ENCODE results near the gene TLE6. TPM values are rescaled to one million over a fixed set of nuclear protein-coding genes. Genes with fewer than 3 reads are reported as not detected.

The TLE6 gene
- total and polyA plus RNA-seq, 8 donors = 0.97 to 8.5 (median 1.3) TPM

DNA sequence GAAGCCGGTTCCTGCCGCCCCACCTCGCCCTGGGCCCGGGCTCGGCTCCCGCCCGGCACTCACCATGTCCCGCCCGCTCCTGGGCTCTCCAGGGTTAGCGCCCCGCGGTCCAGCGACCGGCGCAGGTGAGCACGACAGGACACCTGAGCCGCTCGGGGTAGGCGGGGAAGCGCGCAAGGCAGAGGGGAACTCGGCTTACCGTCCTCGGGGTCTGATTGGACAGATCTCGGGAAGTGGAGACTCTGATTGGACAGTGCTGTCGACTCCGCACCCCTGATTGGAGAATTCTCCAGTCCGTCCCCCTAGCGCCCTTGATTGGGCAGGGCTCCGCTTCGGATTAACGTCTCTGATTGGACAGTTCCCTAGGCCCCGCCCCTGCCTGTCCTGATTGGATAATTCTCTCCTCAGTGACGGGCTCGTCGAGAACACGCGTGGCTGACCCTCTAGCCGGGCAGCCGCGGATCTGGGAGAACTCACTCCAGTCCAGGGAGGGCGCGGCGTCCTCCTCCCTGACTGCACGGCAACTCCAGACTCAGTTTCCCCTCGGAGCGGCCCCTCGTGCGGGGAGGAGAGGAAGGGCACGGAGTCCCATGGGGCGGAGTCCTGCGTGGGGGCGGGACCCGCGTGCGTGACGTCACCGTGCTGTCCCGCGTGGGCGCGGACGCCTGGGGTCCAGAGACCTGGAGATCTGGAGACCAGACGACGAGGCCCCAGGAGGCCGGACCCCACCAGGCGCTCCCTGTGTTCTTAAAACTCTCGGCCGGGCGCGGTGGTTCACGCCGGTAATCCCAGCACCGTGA lies 32.4 kb upstream of the TLE6 start, which contains the start of gene ZNF77:
TSS of gene ZNF77 (minus strand) at position 197 of the 800 bp plus-strand sequence. CDS start at position 66, 131 bp downstream.
- H3K36me3 ChIP-seq = no peaks in the 10 kb centered on the region
- H3K27ac ChIP-seq = peak within 1 kb of the TSS; percentile 91 to 95 (median 92)
- no peaks in the 10 kb centered on the region for H3K9me3 ChIP-seq
- no peaks in the 10 kb centered on the region for H3K27me3 ChIP-seq
- peaks cover 4 to 12% (median 6%) of the 10 kb centered on the region in 3 donors for H3K4me1 ChIP-seq
- H3K4me3 ChIP-seq = peak within 1 kb of the TSS; percentile 49 to 90 (median 82)
- WGBS, 2 donors = 1% methylated on average over 74 of the region's 74 CpGs
- ATAC-seq (peak; percentile 96 to 97 (median 96)), FAIRE-seq (peak; percentile 95), DNase-seq (peak; percentile 95 to 99 (median 99))
- peak in 2 of 4 donors; percentile 9 to 21 for TF ChIP-seq CTCF (IDR thresholded peaks at IDR 0.05)
- intact Hi-C loops (cut with DNase I) = no loop called here

GRCh38 chr19:2945575-2946184 lies 31.7 kb upstream of the TLE6 start:
- H3K27ac ChIP-seq = peak overlapping the region; percentile 91 to 95 (median 92)
- intact Hi-C loops (cut with DNase I) = no loop called here
- DNase-seq = no peak
- H3K9me3 ChIP-seq = no peaks in the 10 kb centered on the region
- peak overlapping the region; percentile 49 to 90 (median 82) for H3K4me3 ChIP-seq
- TF ChIP-seq CTCF (IDR thresholded peaks at IDR 0.05) = no peak
- H3K27me3 ChIP-seq = no peaks in the 10 kb centered on the region
- H3K4me1 ChIP-seq = peaks cover 4 to 12% (median 6%) of the 10 kb centered on the region in 3 donors
- WGBS, 2 donors = 36 to 38% methylated on average over 17 of the region's 17 CpGs
- ATAC-seq = no peak
- no peak for FAIRE-seq
- H3K36me3 ChIP-seq = no peaks in the 10 kb centered on the region

DNA sequence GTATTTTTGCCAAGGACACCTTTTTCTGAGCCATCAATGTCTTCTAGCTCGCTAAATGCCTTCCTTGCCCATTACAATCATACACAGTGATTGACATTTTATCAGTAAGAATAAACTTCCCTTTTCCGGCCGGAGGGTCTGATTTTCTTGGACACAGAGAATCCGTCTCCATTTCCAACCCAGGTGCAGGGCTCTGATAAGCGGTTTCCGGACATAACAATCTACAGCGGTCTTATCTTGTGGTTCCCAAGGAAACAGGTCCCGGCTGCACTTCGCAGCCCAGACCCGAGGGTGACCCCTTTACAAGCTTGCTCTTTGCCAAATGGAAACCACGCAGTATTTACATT lies 27.5 kb upstream of the TLE6 start:
- H3K4me3 ChIP-seq = peak overlapping the region; percentile 43 to 82 (median 66)
- H3K36me3 ChIP-seq = no peaks in the 10 kb centered on the region
- H3K9me3 ChIP-seq = no peaks in the 10 kb centered on the region
- no peak for TF ChIP-seq CTCF (IDR thresholded peaks at IDR 0.05)
- DNase-seq = peak in 1 of 6 donors; percentile 46
- intact Hi-C loops (cut with DNase I) = loop anchor here in 1 of 3 donors (10.0 kb wide), 1 partner anchor 215 kb away; no protein-coding TSS in a partner anchor
- H3K27ac ChIP-seq = peak overlapping the region; percentile 82 to 95 (median 91)
- H3K27me3 ChIP-seq = no peaks in the 10 kb centered on the region
- no peak for FAIRE-seq
- 0% methylated on average over 11 of the region's 11 CpGs for WGBS, 2 donors
- ATAC-seq = peak; percentile 7 to 29 (median 18)
- H3K4me1 ChIP-seq = peaks cover 11 to 19% (median 16%) of the 10 kb centered on the region in 3 donors

GRCh38 chr19:2950286-2951124 lies 26.9 kb upstream of the TLE6 start:
- FAIRE-seq (peak; percentile 98), DNase-seq (peak; percentile 100), ATAC-seq (peak; percentile 88 to 94 (median 92))
- TF ChIP-seq CTCF (IDR thresholded peaks at IDR 0.05) = no peak
- Histone ChIP-seq H3K9me3 (no peaks in the 10 kb centered on the region), H3K36me3 (no peaks in the 10 kb centered on the region), H3K27ac (peak overlapping the region; percentile 82 to 95 (median 91)), H3K4me3 (peak overlapping the region; percentile 43 to 82 (median 66)), H3K27me3 (no peaks in the 10 kb centered on the region), H3K4me1 (peaks cover 11 to 19% (median 16%) of the 10 kb centered on the region in 3 donors)
- 0% methylated on average over 53 of the region's 53 CpGs for WGBS, 2 donors
- intact Hi-C loops (cut with DNase I) = loop anchor here in 1 of 3 donors (10.0 kb wide), 1 partner anchor 214 kb away; no protein-coding TSS in a partner anchor
